NCI-H82 treated with DMSO at 0.1 percent for 48 hours (cell line): ENCODE results near the gene OR2J3.
A peak's percentile ranks its signal among the peaks of the same experiment; 100 is the strongest.
"Not testable (repeated sequence)": the region's sequence is repeated elsewhere in the genome, so short reads cannot be mapped to it uniquely, and the experiment has no call there.

ENCODE experiments used
- DNase-seq: peaks from one replicate; lab custom pipeline; 2025; ENCODE audit not compliant: unreplicated experiment; lab: John Stamatoyannopoulos, UW

OR2J3 gene

DNA sequence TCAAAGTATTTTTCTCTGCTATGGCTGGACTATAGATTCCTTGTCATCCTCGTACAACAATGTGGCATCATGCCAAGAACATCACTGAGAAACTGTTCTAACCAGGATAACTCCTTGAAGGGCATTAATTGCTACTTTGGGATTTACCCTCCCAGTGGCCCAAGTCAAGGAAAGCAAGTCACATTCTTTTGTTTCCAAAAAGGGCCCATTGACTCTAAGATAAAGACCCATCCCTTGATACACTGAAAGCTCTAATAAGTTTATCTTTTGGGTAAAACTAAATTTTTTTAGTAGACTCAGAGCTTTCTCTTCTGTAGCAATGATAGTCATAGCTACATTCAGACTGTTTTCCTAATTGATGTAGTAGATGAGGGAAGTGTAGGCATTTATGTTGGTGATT lies at the start of gene OR2J3:
OR2J3 (plus strand) TSS at position 301 of the 400 bp plus-strand sequence. CDS start 3,833 bp downstream, outside the sequence.
- no peak for DNase-seq

DNA sequence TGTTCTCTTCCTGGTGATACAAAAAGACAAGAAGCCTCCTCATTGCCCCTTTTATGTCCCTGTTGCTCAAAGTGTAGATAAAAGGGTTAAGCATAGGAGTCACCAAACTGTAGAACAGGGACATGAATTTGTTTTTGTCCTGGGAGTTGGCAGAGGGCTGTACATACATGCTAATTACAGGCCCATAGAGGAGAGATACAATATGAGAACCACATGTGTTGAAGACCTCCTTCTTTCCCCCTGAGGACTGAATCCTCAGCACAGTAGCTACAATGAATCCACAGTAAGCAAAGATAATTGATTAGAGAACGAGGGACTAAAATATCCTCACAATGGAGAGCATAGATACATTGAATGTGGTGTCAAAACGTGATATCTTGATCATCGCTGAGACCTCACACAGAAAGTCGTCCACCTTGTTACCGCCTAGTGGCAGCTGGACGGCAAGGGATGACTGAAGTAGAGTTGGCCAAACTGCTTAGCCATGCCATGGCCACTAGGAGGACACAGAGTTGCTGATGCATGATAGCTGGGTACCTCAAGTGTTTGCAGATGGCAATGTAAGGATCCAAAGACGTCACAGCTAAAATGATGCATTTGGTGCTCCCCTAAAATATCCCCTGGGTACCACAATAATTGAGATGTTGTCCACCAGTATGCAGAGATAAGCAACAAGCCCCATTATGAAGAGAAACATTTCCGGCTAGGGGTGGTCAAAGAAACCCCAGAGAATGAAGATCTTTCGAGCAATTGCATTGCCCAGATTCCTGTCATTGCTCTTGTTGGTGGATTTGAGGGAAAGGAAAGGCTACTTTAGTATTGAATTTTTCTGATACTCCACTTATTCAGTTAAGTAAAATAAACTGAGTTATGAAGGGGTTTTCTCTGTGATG lies 35.8 kb upstream of the OR2J3 start:
- DNase-seq, result peak; percentile 19

DNA sequence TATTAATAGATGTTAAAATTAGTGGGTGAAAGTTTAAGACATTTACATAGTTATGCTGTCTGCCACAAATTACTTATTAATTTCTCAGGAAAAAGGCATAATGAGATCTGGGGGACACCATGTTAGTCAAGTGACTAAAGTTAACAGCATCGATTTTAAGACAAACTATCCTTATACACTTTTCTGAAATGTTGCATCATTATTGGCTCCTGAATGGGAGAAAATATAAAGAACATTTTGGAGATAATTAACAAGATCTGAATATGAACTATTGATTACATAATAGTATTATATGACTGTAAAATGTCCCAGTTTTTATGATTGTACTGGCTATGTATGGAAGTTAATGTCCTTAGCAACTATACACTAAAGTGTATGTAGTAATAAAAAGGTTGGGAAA lies 28.7 kb upstream of the OR2J3 start:
- no peak for DNase-seq

DNA sequence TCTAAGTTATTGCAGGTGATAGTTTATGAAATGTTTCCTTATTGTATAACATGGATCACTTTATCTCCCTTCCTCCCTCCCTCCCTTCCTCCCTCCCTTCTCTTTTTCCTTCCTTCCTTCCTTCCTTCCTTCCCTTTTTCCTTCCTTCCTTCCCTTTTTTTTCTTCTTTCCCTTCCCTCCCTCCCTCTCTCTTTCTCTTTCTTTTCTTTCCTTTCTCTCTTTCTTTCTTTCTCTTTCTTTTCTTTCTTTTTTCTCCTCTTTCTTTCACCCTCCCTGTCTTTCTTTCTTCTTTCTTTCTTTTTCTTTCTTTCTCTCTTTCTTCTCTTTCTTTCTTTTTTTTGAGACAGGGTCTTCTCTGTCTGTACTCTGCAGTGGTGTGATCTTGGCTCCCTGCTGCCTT lies 26.5 kb upstream of the OR2J3 start:
- DNase-seq, result no peak

DNA sequence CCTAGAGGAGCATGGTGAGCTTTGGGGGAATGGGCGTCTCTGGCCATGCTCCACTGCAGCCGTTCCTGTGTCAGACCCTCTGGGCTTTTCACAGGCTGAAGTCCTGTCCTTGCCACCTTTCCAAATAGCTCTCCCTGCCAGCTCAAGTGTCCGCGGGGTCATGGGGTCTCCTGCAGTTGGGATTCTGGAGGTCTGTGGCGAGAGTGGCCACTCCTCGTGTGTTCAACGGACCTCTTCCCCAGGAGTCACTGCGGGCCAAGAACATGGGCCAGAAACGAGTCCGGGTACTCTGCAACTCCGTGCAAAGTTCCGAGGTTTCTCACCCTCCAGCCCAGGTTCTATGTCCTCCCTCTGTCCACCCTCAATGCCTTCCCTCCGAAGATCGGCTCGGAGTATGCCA lies 25.4 kb upstream of the OR2J3 start:
- no peak for DNase-seq

DNA sequence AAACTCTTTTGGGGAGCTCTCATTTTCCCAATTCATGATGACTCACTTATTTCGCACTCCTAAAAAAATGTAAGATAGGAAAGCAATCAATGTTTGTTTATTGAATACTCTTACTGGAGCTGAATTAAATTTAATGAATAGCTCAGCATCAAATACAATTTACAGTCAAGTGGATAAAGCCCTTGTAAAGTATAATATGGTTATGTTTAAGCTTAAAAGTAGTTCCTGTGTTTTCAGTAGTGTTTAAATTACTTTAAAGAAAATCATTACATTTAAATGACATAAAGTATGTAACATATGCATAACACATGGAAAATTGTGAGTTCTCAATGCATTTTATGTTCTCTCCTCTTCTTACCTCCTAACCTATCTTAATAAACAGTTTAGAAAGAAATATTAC lies 20.6 kb upstream of the OR2J3 start, which contains the start of gene OR2B3:
OR2B3 (minus strand) TSS at position 101 of the 400 bp plus-strand sequence; CDS start at position 36, 65 bp downstream.
- DNase-seq, result no peak

DNA sequence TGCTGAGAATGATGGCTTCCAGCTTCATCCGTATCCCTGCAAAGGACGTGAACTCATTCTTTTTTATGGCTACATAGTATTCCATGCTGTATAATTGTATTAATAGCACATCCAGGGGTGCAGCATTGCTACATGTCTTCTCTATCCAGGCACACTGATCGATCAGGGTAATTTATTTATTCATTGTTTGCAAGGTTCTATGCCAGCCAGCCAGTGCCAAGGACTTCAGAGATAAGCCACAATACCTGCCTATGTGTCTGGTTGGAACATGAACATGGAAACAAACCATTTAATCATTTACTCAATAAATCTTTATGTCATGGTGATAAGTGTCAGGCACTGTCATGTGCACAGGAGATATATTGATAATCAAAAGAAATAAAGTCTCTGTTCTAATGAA lies 14.9 kb upstream of the OR2J3 start:
- DNase-seq, result no peak

DNA sequence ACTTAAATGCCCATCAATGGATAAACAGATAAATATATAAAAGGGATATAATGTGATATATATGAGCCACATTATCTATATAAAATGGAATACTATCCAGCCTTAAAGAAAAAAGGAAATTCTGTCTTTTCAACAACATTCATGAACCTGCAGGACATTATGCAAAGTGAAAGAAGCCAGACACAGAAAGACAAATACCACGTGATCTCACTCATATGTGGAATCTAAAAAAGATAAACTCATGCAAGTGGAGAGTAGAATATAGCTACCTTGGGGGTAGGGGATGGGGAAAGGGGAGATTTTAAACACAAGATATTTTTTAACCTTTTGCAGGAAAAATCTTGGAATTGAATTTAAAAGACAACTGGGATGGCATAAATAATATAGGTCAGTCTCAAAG lies 10.1 kb upstream of the OR2J3 start:
- no peak for DNase-seq

DNA sequence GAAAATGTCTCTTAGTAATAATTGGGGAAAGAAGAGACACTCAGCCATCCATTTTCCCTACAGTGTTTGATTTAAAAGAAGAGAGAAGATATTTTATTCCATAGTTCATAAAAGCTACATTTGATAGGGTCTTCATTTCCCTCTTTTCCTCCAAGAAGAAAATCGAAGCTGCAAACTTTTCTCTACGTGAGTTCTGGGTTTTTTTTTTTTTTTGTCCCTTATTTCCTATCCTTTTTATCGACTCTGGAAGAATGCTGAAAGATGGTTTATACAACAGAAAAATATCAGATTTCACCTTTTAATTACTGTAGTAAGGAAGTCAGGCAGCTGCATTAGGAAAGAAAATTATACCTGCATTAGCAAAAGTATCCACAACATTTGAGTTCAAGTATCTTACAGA lies 8.7 kb upstream of the OR2J3 start, which contains the start of gene OR2J1:
OR2J1 (plus strand) TSS at position 301 of the 400 bp plus-strand sequence. CDS start 1,453 bp downstream, outside the sequence.
- no peak for DNase-seq

DNA sequence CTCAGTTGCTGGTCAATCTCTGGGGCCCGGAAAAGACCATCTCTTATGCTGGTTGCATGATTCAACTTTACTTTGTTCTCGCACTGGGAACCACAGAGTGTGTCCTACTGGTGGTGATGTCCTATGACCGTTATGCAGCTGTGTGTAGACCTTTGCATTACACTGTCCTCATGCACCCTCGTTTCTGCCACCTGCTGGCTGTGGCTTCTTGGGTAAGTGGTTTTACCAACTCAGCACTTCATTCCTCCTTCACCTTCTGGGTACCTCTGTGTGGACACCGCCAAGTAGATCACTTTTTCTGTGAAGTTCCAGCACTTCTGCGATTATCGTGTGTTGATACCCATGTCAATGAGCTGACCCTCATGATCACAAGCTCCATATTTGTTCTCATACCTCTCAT lies 4.3 kb downstream of the OR2J3 start:
- DNase-seq, result no peak

DNA sequence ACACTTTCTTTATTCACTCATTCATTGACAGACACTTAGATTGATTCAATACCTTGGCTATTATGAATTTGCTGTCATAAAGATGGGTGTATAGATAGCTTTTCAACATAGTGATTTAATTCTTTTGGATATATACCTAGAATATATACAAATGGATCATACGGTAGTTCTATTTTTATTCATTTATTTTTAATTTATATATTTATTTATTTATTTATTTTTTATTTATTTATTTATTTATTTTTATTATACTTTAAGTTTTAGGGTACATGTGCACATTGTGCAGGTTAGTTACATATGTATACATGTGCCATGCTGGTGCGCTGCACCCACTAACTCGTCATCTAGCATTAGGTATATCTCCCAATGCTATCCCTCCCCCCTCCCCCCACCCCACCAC lies 7.1 kb downstream of the OR2J3 start:
- DNase-seq, result not testable (repeated sequence)

DNA sequence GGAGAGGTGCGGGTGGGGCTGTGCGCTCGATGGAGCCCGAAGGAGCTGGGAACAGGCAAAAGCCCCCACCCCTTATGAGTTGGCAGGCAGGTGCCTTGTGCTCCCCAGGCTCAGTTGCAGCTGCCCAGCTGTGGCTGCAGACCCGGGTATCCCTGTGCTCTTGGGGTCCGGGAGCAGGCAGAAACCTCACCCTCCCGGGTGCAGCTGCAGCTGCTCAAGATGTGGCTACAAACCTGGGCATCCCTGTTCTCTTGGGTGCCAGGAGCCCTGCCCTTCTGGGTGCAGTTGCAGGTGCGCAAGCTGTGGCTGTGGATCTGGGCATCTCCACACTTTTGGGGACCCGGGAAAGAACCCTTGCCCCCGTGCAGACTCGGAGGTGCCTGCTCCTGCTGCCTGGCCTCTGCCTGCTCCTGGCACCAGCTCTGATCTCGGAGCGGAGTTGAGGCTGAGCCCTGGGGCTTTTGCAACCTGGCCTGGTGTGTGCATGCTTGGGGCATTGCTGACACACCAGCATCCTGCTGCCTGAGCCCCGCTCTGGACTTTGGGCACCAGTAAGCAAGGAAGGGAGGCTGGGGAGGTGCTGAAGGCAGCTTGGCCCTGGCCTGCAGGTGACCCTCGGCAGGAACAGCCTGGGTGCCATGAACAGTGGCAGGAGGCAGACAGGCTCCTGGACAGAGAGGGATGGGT lies 21.6 kb downstream of the OR2J3 start:
- DNase-seq, result no peak

DNA sequence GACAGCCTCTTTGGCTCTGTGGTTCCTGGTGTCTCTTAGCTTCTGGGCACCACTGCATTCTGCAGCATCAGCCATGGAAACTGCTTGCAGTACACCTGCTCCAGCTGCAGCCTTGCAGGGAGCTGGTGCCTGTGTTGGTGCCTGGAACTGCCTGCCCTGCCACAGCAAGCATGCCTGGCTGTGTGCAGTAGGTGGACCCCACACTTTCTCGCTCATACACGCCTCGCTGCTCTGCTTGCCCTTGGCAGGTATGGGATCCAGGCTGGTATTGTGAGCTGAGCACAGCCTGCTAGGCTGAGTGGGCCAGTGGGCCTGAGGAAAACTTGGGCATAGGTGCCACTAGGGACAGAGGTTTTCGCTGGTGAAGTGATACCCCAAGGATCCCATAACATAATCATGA lies 22.8 kb downstream of the OR2J3 start:
- no peak for DNase-seq

DNA sequence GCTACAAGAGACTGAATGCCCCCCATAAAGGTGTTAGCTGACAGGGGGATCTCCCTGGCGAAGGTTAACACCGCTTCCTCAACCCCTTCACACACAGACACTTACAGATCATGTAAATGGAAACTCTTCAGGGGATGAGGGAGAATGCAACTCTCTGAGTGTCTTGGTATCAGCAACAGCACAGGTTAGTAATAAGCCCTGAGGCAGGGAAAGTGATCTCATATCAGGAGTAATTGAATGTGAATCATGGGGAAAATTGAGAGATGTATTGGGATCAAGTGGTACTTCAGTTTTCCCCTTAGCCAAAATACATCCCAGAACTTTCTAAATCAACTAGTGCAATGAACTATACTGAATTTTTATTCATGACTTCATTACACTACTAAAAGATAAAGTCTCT lies 23.8 kb downstream of the OR2J3 start:
- DNase-seq, result no peak

DNA sequence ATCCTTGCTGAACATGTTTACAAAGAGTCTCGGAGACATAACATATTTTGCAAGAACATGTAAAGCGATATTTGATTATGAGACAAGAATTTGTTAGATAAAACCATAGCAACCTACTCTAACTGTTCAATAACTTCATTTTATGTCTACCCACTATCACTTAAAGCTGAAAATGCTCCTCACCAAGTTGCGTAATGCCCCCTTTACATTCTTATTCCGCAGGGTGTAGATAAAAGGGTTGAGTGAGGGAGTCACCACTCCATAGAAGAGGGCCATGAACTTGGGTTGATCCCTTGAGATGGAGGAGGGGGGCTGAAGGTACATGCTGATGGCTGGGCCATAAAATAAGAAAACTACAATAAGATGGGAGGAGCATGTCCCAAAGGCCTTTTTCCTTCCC lies 29.9 kb downstream of the OR2J3 start:
- no peak for DNase-seq

DNA sequence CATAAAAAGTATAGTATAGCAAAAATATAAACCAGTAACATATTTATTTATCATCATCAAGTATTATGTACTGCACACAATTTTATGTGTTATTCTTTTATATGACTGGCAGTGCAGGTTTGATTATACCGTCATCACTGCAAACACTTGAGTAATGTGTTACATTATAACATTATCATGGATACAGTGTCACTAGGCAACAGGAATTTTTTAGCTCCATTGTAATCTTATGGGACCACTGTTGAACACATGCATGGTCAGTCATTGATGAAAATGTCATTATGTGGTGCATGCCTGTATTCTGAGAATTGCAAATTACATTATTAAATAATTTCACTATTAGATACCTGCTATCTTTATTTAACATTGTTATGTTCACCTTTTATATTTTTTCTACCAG lies 33.7 kb downstream of the OR2J3 start:
- no peak for DNase-seq

DNA sequence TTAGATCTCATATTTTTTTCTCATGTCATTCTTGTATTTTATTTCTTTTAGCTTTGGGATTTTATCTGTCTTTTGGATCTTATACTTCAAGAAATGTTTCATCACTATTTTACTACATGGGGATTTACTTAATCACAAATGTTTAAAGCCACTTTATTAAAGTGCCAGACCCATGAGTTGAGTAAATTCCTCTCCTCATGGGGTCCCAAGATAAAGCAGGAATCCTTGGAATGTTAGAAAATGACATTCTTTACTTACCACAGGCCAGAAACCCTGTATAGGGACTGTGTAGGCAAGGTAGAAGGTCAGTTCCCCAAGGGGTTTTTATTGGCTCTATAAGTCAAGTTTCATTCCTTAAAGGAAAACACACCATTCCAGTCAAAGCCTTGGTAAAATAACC lies 34.5 kb downstream of the OR2J3 start:
- no peak for DNase-seq

DNA sequence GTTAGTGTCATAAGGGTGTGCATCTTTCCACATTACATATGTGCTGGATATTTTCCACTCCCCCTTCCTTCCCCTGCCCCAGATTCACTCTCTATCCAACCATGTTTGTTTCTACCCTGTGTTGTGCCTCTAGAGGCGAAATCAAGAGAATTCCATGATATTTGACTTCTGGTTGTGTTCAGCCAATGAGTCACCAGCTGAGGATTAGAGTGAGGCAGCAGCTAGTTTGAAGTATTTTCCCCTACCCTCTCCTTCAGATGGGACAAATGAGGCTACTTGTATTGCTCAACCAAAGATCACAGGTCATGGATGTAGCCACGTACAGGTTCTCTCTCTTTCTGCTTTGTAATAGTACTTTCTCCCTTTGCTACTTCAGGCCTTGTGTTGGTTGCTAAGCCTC lies 38.3 kb downstream of the OR2J3 start:
- no peak for DNase-seq

DNA sequence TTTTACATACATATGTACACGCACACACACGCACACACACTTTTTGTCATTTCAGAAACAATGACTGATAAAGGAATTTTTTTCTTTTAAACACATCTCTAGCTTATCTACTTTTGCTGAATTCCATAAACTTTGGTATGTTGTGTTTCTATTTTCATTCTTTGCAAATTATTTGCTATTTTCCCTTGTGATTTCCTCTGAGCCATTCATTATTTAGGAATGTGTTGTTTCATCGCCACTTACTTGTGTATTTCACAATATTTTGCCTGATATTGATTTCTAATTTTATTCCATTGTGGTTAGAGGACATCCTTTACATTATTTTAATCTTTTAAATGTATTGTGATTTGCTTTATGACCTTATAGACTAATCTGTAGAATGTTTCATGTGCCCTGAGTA lies 39.2 kb downstream of the OR2J3 start:
- no peak for DNase-seq

DNA sequence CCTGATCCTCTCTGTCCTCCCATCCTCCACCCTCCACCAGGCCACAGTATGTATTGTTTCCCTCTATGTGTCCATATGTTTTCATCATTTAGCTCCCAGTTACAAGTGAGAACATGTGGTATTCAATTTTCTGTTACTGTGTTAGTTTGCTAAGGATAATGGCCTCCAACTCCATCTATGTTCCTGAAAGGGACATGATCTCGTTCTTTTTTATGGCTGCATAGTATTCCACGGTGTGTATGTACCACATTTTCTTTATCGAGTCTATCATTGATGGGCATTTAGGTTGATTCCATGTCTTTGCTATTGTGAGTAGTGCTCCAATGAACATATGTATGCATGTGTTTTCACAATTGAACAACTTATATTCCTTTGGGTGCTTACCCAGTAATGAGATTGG lies 41.6 kb downstream of the OR2J3 start:
- not testable (repeated sequence) for DNase-seq

DNA sequence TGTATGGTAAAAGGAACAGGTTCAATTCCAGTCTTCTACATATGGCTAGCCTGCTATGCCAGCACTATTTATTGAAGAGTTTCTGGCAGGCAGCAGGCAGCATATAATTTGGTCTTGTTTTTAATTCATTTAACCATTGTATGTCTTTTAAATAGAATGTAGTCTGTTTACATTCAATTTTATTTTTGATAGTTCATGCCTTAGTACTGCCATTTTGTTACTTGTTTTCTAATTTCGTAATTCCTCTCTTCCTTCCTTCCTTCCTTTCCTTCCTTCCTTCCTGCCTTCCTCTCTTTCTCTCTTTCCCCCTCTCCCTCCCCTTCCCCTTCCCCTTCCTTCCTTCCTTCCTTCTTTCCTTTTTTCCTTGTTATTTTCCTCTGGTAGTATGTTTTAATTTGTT lies 45.2 kb downstream of the OR2J3 start:
- DNase-seq, result no peak

DNA sequence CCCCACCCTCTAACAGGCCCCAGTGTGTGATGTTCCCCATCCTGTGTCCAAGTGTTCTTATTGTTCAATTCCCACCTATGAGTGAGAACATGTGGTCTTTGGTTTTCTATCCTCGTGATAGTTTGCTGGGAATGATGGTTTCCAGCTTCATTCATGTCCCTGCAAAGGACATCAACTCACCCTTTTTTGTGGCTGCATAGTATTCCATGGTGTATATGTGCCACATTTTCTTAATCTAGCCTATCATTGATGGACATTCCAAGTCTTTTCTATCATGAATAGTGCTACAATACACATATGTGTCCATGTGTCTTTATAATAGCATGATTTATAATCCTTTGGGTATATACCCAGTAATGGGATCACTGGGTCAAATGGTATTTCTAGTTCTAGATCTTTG lies 47.3 kb downstream of the OR2J3 start:
- not testable (repeated sequence) for DNase-seq
